Pancreas (tissue), 10 donors: ENCODE data around the gene CBX4. TPM values are rescaled to one million over a fixed set of nuclear protein-coding genes. Genes with fewer than 3 reads are reported as not detected.
A peak's percentile ranks its signal among the peaks of the same experiment; 100 is the strongest.

Experiments used
- ATAC-seq, 4 donors: fragments of 200-7000 bp; cut with Tn5 transposase; one replicate each; pipeline versions ENCODE4 v1.8.0 to v1.9.1; 2020; ENCODE audit warnings: mild to moderate bottlenecking in 4 of 4, moderate library complexity in 4 of 4
- DNase-seq, 6 donors: peaks; one replicate each; pipeline ENCODE4 v3.0.0-alpha.2; 2020
- FAIRE-seq: peaks from 2 replicates; lab custom pipeline; 2012; peaks lifted over from hg19 to GRCh38; lab: Jason Lieb, UNC
- H3K27ac ChIP-seq, 4 donors: fragments of 200-600 bp; sonication (generic); 1 replicate in 3 of 4; 2 replicates in 1 of 4; pipeline versions ENCODE4 v1.5.0 to v1.8.0; 2020
- H3K27me3 ChIP-seq, 4 donors: fragments of 200-600 bp; one replicate each; pipeline ENCODE4 v1.8.0; 2021
- H3K36me3 ChIP-seq, 3 donors: fragments of 200-600 bp; sonication (generic) in 1 of 3; one replicate each; pipeline versions ENCODE4 v1.5.0 to v1.8.0; 2020 to 2021
- H3K4me1 ChIP-seq, 3 donors: fragments of 200-600 bp; one replicate each; pipeline ENCODE4 v1.8.0; 2021
- H3K4me3 ChIP-seq, 4 donors: fragments of 200-600 bp; sonication (generic) in 2 of 4; one replicate each; pipeline versions ENCODE4 v1.5.0 to v1.8.0; 2020 to 2021
- H3K9me3 ChIP-seq, 4 donors: fragments of 200-600 bp; one replicate each; pipeline ENCODE4 v1.8.0; 2021
- WGBS, 2 donors: extraction: QIAGEN DNeasy Blood & Tissue Kit; methylation state at CpG; one replicate each; pipeline ENCODE4 v1.1.7; 2013; 5-methylcytosine and 5-hydroxymethylcytosine counted together
- intact Hi-C, 3 donors: fragments of 100-400 bp; cut with DNase I; formaldehyde crosslinking; loops; one replicate each; pipeline versions ENCODE4 v1.11.1 to v1.14.2; 2022
- polyA plus RNA-seq, 2 donors: library from polyadenylated mRNA; stranded (reverse); fragments of 200-250 nt; gene quantifications; one replicate each; pipeline ENCODE4 v1.2.3, GENCODE V29; 2013
- total RNA-seq, 6 donors: library from RNA; stranded (reverse); fragmentation: NEBNext Ultra II Directional in 4 of 6; extraction: Animal tissue kit (Norgen Biotek cat#: 25700) in 4 of 6; gene quantifications; one replicate each; pipeline versions ENCODE4 v1.2.1 to v1.2.4, GENCODE V29; 2021 to 2023
- TF ChIP-seq, protein P1 (sequence below), 4 donors: fragments of 200-600 bp; sonication (generic) in 3 of 4; IDR thresholded peaks; one replicate each; pipeline versions ENCODE4 v1.5.0 to v1.8.0; 2021; ENCODE audit warnings: antibody characterized with exemption in 4 of 4
- donor health status: healthy with polysubstance abuse.
- donor health status: DM: no; HTN: no; CAD: no; lungs with moderate emphysema.
- donor health status: DM: no; HTN: no; CAD: no.
- donor health status: control.
- donor health status: control.
- donor health status: Bipolar disorder and iron deficiency.
- donor health status: DM: yes; HTN: yes; CAD: no.
- donor health status: DM: no; HTN: no; CAD: no.
- donor health status: DM: no; HTN: no; CAD: no.
- donor health status: DM: yes; HTN: yes; CAD: no.

Gene CBX4
- total and polyA plus RNA-seq, 8 donors = 11.1 to 42.4 (median 18.0) TPM

DNA sequence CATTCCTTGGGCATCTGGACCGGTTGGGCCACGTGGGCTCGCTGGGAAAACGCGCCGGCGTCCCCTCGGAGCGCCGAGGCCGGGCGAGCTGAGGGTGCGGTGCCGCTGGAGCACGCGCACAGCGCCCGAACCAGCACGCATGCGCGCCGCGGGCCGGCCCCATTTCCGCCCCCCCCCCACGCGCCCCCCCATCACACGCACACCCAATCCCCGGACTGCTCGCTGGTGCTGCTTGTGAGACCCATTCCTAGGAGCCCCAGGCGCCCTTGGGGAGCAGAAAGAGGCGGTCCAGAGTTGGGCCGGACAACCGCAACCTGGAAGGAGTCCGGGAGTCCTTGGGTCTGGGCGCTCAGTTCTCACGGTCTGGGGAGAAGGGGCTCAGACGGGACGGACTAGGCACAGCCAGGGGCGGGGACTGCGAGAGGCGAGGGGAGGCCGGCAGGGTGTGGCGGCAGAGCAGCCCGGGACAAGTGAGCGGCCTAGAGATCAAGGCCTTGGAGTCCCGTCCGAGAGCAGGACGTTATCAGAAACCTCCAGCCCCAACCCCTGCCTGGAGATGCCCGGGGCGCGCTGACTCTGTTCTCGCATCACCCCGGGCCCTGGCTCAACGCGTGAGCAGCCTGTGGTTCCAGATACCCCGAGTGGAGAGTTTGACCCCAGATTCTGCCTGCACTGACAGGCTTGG is 36.4 kb downstream of the CBX4 start:
- DNase-seq (no peak), ATAC-seq (no peak), FAIRE-seq (no peak)
- H3K4me3 ChIP-seq = no peak overlapping the region
- H3K9me3 ChIP-seq = no peaks in the 10 kb centered on the region
- TF ChIP-seq, protein P1, sequence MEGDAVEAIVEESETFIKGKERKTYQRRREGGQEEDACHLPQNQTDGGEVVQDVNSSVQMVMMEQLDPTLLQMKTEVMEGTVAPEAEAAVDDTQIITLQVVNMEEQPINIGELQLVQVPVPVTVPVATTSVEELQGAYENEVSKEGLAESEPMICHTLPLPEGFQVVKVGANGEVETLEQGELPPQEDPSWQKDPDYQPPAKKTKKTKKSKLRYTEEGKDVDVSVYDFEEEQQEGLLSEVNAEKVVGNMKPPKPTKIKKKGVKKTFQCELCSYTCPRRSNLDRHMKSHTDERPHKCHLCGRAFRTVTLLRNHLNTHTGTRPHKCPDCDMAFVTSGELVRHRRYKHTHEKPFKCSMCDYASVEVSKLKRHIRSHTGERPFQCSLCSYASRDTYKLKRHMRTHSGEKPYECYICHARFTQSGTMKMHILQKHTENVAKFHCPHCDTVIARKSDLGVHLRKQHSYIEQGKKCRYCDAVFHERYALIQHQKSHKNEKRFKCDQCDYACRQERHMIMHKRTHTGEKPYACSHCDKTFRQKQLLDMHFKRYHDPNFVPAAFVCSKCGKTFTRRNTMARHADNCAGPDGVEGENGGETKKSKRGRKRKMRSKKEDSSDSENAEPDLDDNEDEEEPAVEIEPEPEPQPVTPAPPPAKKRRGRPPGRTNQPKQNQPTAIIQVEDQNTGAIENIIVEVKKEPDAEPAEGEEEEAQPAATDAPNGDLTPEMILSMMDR (IDR thresholded peaks at IDR 0.05) = no peak
- intact Hi-C loops = loop anchor here in 1 of 3 donors (10.0 kb wide), 1 partner anchor 182 kb away; no protein-coding TSS in a partner anchor
- H3K27me3 ChIP-seq = peaks cover 3 to 83% (median 28%) of the 10 kb centered on the region in 4 donors
- H3K27ac ChIP-seq = no peak overlapping the region
- H3K36me3 ChIP-seq = no peaks in the 10 kb centered on the region
- H3K4me1 ChIP-seq = peaks cover 9 to 23% (median 22%) of the 10 kb centered on the region in 3 donors
- 6 to 9% methylated on average over 31 to 57 of the region's 57 CpGs for WGBS, 2 donors

DNA sequence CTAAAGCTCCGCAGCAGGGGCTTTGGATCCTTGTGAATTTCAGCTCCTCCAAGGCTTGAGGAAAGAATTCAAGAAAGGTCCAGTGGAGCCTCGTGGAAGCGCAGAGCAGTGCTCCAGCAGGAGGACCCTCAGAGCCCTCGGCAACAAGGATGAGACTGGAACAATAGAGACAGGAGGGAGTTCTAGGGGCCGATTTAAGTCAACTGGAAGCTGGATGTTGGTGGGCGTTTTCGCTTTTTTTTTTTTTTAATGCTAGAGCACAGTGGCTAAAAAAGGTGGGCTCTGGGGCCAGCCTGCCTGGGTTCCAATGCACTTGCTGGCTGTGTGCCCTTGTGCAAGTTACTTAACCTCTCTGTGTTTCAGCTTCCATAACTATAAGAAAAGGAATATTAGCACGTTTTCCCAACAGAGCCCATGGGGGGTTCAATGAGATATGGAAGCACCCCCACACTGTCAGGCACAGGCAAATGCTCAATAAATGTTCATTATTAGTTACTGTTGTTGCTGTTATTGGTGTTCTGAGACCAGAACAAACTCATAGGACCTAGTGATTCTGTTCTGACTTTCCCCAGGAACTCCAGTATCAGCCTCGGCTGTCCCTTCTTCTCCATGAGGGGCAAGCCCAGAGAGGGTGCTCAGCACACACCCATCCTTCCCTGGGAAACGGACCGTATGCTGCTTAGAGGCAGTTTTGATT is 37.1 kb downstream of the CBX4 start:
- Histone ChIP-seq H3K36me3 (no peaks in the 10 kb centered on the region), H3K4me3 (no peak overlapping the region), H3K27me3 (peaks cover 3 to 81% (median 28%) of the 10 kb centered on the region in 4 donors), H3K4me1 (peaks cover 11 to 25% (median 24%) of the 10 kb centered on the region in 3 donors), H3K27ac (no peak overlapping the region), H3K9me3 (no peaks in the 10 kb centered on the region)
- no peak for ATAC-seq
- TF ChIP-seq, protein P1 (IDR thresholded peaks at IDR 0.05) = no peak
- whole genome bisulfite sequencing, 2 donors = 17 to 19% methylated on average over 11 of the region's 11 CpGs
- intact Hi-C loops = loop anchor here in 1 of 3 donors (10.0 kb wide), 1 partner anchor 183 kb away; no protein-coding TSS in a partner anchor
- no peak for DNase-seq
- no peak for FAIRE-seq

DNA sequence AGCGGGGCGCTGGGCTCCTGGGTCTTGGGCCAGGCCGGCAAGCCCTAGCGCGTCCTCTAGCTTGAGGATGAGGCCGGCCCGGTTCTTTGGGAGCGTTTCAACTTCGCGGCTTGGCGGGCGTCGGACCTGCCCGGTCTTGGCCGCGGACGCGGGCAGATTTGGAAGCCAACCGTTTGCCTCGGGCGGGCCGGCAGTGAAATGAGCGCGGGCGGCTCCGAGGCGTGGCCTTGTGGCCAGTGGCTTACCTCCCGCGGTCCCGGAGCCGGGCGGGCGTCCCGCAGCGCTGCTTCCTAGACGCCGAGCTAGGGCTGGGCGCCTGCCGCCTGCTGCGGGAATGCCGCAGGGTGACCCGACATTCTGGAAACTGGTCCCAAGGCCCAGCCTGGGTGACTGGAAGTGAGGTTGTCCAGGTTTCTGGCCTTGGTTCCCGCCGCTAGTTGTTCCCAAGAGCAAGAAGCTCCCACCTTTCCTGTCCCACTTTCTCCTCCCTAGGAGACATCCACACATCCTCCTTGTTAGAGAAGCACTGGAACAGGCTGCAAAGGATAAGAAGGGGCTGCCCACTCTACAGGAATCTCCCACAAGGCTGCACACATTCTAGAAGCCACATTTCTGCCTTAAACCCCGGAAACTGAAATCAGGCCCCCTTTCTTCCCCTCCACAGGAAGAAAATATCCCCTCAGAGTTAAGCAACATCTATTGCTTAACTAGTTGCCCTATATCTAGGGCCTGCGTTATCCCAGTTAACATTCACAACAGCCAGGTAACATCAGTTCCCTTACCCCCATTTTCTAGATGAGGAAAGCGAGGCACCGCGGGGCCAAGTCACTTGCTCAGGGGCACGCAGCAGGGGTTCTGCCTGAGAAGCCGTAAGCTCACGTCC is 37.8 kb downstream of the CBX4 start:
- H3K4me3 ChIP-seq = peak overlapping the region in 2 of 4 donors; percentile 27 to 35
- TF ChIP-seq, protein P1 (IDR thresholded peaks at IDR 0.05) = no peak
- peaks cover 11 to 25% (median 24%) of the 10 kb centered on the region in 3 donors for H3K4me1 ChIP-seq
- DNase-seq (peak in 4 of 6 donors; percentile 48 to 84 (median 74)), ATAC-seq (peak in 1 of 4 donors; percentile 9), FAIRE-seq (no peak)
- H3K27ac ChIP-seq = no peak overlapping the region
- 13% methylated on average over 52 of the region's 52 CpGs for WGBS, 2 donors
- peaks cover 3 to 74% (median 25%) of the 10 kb centered on the region in 4 donors for H3K27me3 ChIP-seq
- H3K9me3 ChIP-seq = no peaks in the 10 kb centered on the region
- intact Hi-C loops = loop anchor here in 1 of 3 donors (10.0 kb wide), 1 partner anchor 183 kb away; no protein-coding TSS in a partner anchor
- H3K36me3 ChIP-seq = no peaks in the 10 kb centered on the region

DNA sequence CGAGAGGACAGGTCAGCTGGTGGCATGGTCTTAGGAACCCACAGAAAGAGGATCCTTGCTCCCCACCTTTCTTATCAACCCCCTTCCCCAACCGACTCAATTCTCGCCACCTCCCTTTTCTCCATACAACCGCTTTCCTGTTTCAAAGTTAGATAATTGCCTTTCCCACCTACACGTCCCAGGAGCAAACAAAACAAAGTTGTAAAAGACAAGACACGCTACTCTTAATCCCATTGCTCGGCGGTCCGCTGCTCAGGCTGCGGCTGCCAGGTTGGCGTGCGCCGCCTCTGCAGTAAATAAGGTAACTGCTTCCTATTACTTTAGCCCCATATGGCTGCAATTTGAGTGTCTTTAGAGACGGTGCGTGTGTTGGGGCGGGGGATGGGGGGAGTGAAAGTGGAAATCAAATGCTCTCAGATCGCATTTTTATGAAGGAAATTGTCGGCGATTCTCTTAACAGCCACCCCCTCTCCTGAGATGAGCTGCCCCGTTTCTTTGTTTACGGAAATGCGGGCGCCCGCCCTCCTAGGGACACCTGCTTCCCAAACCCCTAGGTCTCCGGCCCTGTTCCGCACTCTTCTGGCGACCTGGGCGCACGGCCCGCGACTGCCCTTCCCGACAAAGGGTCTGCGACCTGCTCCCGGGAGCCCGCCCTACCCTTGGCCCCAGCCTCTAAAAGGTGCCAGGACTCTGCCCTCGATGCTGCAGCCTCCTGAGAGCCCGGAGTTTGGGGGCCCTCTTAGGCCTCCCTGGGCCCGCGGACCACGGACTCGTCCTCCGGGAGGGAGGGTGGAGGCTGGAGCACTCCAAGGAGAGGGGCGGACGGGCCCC is 38.7 kb downstream of the CBX4 start:
- no peak overlapping the region for H3K27ac ChIP-seq
- H3K4me3 ChIP-seq = peak overlapping the region in 2 of 4 donors; percentile 27 to 35
- intact Hi-C loops = loop anchor here in 1 of 3 donors (10.0 kb wide), 1 partner anchor 184 kb away; no protein-coding TSS in a partner anchor
- no peak for FAIRE-seq
- no peaks in the 10 kb centered on the region for H3K9me3 ChIP-seq
- peak in 1 of 6 donors; percentile 69 for DNase-seq
- WGBS, 2 donors = 3 to 4% methylated on average over 43 to 44 of the region's 44 CpGs
- TF ChIP-seq, protein P1 (IDR thresholded peaks at IDR 0.05) = no peak
- H3K27me3 ChIP-seq = peaks cover 3 to 68% (median 25%) of the 10 kb centered on the region in 4 donors
- peaks cover 15 to 31% (median 27%) of the 10 kb centered on the region in 3 donors for H3K4me1 ChIP-seq
- no peaks in the 10 kb centered on the region for H3K36me3 ChIP-seq
- ATAC-seq = peak in 1 of 4 donors; percentile 13
